ENCODE data around the gene ZNF230.

The ZNF230 gene

DNA sequence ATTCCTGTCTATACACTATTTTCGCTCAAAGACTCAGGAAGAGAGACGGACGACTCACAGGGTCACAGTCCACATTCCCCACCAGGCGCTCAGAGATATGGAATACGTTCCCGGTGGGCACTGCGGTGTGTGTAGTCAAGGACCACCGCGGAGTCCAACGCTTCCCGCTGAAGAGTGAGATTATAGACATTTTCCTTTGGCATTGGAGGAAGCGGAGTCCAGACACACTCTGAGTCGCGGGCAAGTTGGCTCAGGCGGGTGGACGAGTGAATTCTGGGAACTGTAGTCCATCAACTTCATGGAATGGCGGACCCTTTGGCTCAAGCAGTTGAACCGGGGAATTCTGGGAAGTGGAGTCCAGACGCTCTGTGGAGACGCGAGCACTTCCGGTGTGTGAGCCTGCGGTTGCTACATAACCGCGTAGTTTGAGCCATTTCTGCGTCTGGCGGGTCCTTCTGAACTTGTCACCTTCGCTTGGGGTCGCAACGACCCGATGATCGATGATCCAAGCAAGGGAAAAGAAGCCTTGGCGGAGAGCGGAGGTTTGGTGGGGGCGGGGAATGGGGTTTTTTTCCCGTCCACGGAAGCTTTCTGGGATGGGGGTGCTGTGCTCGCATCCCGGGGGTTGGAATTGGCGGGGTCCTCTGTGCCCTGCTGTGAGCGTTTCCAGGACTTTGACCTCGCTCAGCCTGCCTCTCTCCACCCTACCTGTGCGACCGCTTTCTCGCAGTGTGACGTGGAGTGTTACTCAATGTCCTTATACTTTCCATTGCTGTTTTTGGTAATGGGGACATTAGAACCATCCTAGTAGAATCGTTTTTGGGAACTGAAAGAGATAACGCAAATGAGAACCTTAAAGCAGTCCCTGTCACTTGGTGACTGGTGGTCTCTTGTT, at the start of gene ZNF230:
TSS of gene ZNF230 (plus strand) at position 392 of the 895 bp plus-strand sequence. CDS start 4,122 bp downstream, outside the sequence.
- DNase-seq (ENCODE audit: low read depth in 3 of 3), result peak; percentile 61 to 79 (median 78)

DNA sequence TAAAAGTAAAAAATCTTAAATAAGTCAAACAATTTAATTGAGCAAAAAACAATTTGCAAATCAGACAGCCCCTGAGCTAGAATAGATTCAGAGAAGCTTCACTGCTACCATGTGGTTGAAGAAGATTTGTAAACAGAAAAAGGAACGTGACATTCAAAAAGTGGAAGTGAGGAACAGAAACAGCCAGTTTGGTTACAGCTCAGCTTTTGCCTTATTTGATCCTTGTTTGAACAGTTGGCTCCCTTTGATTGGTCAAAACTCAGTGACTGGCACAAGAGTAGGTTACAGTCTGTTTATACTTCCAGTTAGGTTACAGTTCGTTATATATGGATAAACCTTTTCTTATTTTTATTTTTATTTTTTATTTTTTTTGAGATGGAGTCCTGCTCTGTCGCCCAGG, 45.9 kb upstream of the ZNF230 start:
- no peak for DNase-seq (ENCODE audit: low read depth in 3 of 3)

DNA sequence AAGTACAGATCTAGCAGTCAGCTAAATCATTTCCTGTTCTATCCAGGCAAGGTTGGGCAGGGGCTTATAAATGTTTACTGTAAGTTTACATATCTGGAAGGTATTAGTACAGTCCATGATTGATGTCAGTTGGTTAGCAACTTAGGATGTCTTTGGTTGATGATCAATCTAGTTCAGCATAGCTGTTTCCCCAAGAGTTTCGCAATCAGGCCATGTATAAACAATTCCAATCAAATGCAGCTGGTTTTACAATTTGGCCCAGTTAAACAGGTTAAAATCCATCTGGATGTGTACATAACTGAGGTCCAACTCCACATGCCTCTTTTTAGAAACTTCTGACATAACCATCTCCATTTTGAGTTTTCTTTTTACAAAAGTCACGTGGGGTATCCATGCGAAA, 44.9 kb upstream of the ZNF230 start:
- no peak for DNase-seq (ENCODE audit: low read depth in 3 of 3)

DNA sequence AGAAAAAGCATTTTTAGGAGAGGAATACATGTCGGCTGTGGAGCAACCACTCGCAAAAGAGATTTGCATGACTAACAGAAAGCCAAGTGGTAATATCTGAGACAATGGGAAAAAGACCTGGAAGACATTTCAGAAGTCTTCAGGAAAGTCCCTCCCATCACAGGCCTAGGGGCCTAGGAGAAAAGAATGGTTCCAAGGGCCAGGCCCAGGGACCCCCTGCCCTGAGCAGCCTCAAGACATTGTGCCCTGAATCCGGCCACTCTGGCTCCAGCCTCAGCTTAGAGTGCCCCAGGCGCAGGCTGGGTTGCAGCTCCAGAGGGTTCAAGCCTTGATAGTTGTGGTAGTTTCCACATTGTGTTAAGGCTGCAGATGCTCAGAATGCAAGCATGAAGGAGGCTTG, 42.3 kb upstream of the ZNF230 start:
- no peak for DNase-seq (ENCODE audit: low read depth in 3 of 3)

DNA sequence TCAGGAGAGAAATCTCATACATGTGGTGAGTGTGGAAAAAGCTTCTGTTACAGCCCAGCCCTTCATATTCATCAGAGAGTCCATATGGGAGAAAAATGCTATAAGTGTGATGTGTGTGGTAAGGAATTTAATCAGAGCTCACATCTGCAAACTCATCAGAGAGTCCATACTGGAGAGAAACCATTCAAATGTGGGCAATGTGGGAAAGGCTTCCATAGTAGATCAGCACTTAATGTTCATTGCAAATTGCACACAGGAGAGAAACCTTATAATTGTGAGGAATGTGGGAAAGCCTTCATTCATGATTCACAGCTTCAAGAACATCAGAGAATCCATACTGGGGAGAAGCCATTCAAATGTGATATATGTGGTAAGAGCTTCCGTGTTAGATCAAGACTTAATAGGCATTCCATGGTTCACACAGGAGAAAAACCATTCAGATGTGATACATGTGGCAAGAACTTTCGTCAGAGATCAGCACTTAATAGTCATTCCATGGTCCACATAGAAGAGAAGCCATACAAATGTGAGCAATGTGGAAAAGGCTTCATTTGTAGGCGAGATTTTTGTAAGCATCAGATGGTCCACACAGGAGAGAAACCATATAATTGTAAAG, 36.6 kb upstream of the ZNF230 start:
- DNase-seq (ENCODE audit: low read depth in 3 of 3), result no peak

DNA sequence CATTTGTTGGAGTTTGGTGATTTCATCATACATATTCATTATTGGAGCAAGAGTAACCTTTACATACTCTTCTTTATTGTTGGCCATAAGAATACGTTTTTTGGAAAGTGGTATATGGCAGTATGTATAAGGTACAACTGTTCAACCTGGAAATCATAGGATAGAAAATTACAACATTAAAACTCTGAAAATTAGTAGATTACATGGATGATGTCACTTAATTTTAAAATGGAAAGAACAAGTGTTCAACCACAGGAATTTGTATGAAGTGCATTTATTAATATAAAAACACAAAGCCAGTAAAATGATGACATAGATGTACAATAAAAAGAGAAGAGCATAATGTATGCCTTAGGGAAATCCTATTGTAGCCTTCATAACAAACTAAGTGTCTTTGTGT, 26.0 kb upstream of the ZNF230 start:
- no peak for DNase-seq (ENCODE audit: low read depth in 3 of 3)

DNA sequence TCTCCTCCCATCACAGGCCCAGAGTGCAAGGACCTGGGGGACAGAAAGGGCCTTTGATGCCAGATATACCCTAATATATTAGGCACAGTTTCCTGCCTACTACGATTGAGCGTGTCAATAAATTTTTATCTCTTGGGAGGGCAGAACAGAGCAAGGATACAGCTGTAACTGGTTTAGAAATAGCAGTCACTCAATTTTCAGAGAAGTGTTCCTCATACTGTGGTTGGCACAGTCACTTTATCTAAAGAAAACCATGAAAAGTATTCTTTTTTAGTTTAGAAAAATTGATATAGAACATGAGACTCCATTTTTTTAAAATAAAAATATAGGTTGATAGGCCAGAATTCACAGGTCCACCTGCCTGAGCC, 19.2 kb upstream of the ZNF230 start:
- DNase-seq (ENCODE audit: low read depth in 3 of 3), result no peak

DNA sequence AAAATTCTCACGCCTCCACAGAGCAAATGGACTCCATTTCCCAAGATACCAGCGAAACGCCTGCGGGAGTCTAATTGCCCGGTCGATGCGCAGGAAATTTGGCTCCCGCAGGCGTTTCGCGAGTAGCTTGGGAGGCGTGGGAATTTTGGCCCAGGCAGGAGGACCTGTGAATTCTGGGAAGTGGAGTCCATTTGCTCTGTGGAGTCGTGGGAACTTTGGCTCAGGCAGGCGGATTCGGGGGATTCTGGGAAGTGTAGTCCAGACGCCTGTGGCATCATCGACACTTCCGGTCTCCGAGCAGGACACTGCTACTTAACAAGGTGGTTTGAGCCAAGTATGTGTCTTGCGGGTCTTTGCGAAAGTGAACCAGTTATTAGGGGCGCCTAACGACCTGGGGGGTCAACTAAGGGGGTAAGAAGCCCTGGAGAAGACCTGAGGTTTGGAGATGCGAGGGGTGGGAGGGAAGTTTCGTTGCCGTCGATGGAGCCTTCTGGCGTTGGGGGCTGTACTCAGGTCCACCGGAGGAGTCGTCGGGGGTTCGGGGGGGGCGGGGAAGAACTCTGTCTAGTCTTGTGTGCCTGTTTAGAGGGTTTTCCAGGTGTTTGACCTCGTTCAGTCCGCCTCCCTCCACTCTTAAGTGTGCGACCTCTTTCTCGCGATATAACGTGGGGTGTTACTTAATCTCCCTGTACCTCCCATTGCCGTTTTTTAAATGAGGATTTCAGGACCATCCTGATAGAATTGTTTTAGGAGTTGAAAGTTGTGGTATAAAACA, 18.7 kb upstream of the ZNF230 start, which contains the start of gene ZNF155:
TSS of gene ZNF155 (plus strand) at position 277 of the 775 bp plus-strand sequence. CDS start 4,356 bp downstream, outside the sequence.
- DNase-seq (ENCODE audit: low read depth in 3 of 3), result peak; percentile 54 to 67 (median 65)

DNA sequence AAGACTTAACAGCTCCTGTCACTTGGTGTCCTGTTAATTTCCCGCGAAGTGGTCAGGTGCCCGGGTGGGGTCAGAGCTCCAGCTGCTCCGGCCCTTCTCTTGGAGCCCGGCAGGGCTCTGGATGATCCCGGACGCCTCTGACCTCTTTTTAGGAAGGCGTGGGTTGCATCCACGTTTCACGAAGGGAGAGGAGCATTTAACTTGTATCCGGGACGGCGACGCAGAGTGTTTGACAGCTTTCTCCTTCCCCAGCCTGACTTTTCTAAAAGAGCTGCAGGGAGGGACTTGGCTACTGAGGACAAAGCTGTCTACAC, 18.1 kb upstream of the ZNF230 start:
- no peak for DNase-seq (ENCODE audit: low read depth in 3 of 3)

DNA sequence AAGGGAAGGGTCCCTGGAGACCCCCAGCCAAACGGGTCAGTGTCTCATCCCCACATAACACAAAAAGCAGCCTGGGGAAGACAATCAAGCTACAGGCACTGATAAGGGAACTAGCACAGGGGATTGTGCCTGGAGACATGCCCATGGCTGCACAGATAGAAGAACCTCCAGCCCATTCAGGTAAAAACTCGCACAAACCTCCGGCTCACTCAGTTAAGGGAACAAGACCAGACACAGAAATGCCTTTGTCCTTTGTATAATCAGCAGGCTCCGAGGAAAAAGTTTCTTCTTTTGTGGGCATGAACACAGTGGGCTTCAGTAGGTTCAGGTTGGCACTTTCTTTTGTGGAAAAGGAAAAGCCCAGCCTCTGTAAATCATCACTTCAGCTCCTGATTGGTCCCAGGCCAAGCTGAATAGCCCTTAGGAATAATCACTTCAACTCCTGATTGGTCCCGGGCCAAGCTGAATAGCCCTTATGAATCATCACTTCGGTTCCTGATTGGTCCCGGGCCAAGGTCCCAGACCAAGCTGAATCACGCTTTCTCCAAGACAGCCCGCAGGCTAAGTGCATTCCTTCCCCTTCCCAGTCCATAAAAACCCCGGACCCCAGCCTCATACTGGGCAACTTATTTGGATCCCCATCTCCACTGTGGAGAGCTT, 5.0 kb upstream of the ZNF230 start:
- no peak for DNase-seq (ENCODE audit: low read depth in 3 of 3)

DNA sequence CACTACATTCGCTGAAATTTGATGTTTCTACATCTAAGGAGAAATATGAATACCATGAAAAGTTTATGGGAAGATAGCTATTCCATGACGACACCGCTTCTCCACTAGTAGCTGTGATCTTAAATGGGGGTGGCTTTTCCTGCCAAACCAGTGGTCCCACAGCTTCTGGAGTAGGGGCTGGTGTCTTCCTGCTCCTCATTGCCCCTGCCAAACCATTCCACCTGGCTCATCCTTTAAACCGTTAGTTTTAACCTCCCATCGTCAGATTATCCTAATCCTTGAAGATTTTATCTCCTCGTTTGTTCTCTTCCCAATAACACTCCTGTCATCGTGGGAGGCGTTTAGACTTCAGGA, 568 bp upstream of the ZNF230 start:
- no peak for DNase-seq (ENCODE audit: low read depth in 3 of 3)

DNA sequence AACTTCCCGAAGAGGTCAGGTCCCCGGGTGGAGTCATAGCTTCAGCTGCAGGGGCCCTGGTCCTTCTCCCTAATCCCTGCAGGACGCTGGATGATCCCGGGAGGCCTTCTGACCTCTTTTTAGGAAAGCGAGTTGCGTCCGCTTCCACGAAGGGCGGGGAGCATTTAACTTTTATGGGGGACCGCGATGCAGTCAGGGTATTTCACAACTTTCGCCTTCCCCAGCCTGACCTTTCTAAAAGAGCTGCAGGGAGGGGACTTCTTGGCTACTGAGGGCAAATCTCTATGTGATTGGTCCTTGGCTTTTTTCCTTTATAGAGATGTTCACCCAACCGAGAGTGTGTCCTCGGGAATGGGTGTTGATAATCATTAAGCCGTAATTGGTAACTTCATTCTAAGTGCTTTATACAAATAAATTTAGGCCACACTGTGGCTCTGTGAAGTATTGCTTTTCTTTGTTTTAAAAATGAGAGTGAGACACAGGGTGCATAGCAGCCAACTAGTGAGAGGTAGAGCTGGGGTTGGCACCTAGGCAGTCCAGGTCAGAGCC, 778 bp downstream of the ZNF230 start:
- DNase-seq (ENCODE audit: low read depth in 3 of 3), result no peak

DNA sequence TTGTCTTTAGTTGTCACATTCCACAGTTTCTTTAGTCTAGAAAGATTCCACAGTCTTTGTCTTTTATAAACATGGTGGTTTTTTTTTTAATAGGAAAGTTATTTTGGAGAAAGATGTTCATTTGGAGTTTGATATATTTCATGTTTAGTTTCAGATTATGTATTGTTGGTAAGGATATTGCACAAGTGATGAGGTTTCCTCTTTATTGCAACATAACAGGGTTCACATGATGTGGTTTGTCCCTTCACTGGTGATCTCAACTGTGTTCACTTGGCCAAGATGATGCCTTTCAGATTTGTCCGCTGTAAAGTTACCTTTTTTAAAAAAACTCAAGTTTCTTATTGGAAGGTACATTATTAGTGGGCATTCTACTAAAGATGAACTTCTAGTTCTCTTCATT, 3.2 kb downstream of the ZNF230 start:
- DNase-seq (ENCODE audit: low read depth in 3 of 3), result no peak

DNA sequence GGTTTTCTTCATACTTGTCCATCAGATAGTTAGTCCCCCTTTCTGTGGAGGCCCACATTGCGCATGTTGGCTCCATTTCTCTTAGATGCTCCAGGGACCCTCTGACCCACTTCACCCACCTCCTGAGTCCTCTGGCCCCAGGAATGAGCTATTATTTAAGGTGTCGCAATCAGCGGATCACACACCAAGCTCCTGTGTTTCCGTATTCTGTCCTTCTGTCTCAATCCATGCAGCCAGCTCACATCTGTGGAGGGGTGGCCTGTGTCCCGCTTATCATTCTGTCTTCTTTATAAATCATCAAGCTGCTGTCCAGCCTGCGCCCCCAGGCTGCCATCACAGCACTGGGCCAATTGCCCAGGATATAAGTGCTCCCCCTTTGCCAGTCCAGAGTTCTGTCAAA, 4.7 kb downstream of the ZNF230 start:
- no peak for DNase-seq (ENCODE audit: low read depth in 3 of 3)

DNA sequence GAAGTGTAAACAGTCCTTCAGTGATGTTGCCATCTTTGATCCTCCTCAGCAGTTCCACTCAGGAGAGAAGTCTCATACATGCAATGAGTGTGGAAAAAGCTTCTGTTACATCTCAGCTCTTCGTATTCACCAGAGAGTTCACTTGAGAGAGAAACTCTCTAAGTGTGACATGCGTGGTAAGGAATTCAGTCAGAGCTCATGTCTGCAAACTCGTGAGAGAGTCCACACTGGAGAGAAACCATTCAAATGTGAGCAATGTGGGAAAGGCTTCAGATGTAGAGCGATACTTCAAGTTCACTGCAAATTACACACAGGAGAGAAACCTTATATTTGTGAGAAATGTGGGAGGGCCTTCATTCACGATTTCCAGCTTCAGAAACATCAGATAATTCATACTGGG, 7.7 kb downstream of the ZNF230 start:
- no peak for DNase-seq (ENCODE audit: low read depth in 3 of 3)

DNA sequence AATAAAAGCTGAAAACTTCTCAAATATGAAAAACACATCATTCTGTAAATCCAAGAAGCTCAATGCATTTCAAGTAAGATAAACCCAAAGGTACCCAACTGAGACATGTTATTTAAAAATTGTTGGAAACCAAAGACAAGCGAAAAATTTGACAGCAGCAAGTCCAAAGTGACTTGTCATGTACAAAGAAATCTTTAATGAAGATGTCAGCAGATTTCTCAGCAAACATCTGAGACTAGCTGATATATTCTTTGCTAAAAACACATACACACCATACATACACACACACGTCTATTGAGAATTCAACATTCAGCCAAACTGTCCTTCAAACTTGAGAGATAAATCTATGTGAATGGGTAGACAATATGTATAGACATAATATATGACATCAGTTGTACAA, 16.7 kb downstream of the ZNF230 start:
- DNase-seq (ENCODE audit: low read depth in 3 of 3), result no peak

DNA sequence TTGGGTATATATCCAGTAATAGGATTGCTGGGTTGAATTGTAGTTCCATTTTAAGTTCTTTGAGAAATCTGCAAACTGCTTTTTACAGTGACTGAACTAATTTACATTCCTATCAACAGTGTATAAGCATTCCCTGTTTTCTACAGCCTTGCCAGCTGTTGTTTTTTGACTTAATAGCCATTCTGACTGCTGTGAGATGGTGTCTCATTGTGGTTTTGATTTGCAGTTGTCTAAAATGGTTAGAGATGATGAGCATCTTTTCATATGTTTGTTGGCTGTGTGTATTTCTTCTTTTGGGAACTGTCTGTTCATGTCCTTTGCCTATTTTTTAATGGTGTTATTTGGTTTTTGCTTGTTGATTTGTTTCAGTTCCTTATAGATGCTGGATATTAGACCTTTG, 18.5 kb downstream of the ZNF230 start:
- DNase-seq (ENCODE audit: low read depth in 3 of 3), result no peak

DNA sequence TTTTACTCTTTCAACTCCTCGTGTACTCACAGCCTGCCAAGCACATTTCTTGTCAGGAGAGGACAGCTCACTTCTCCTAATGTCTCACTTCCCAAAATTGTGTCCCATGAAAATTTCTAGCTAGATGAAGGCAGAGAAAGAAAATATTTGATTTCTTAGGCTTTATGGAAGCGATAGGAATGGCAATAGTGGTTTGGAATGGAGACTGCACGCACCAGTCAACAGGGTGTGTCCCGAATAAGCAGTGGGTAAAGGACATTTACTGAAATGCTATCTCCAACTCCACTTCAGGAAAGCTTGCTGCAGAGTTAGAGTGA, 22.1 kb downstream of the ZNF230 start:
- no peak for DNase-seq (ENCODE audit: low read depth in 3 of 3)

DNA sequence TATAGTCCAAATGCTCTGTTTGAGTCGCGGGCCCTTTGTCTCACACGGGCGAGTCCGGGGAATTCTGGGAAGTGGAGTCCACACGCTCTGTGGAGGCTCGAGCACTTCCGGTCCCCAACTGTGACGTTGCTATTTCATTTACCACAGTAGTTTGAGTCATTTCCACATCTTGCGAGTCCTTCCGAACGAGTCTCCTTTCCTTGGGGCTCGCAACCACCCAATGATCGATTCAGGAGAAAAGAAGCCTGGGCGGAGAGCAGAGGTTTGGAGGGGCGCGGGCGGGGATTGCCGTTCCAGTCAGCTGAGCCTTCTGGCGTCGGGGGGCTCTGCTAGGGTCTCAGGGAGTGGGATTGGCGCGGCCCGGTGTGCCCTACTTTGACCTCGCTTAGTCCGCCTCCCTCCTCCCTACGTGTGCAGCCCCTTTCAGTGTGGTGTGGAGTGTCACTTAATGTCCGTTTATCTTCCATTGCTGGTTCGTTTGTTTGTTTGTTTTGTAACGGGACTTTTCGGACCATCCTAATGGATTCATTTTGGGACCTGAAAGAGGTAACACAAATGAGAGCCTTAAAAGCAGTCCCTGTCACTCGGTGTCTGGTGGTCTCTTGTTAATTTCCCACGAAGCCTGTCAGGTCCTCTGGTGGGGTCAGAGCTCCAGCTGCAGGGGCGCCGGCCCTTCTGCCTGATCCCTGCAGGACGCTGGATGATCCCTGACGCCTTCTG, 22.6 kb downstream of the ZNF230 start, which contains the start of gene ZNF222:
TSS of gene ZNF222 (plus strand) at position 163 of the 720 bp plus-strand sequence. CDS start at position 221, 58 bp downstream.
- peak; percentile 55 to 74 (median 72) for DNase-seq (ENCODE audit: low read depth in 3 of 3)

DNA sequence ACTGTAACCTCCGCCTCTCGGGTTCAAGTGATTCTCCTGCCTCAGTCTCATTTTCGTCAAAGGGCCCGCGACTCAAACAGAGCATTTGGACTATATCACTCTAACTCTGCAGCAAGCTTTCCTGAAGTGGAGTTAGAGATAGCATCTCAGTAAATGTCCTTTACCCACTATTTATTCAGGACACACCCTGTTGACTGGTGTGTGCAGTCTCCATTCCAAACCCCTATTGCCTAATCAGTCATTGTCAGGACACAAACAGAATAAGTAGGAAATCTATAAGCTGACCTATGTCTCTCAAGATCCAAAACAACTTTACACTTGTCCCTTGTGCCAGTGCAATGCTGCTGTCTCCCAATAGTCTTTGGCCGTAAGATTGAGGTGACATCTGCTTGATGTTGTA, 23.9 kb downstream of the ZNF230 start:
- no peak for DNase-seq (ENCODE audit: low read depth in 3 of 3)

DNA sequence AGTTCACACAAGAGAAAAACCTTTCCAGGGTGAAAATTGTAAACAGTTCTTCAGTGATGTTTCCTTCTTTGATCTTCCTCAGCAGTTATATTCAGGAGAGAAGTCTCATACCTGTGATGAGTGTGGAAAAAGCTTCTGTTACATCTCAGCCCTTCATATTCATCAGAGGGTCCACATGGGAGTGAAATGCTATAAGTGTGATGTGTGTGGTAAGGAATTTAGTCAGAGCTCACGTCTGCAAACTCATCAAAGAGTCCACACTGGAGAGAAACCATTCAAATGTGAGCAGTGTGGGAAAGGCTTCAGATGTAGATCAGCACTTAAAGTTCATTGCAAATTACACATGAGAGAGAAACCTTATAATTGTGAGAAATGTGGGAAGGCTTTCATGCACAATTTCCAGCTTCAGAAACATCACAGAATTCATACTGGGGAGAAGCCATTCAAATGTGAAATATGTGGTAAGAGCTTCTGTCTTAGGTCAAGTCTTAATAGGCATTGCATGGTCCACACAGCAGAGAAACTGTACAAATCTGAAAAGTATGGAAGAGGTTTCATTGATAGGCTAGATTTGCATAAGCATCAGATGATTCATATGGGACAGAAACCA, 29.3 kb downstream of the ZNF230 start:
- DNase-seq (ENCODE audit: low read depth in 3 of 3), result no peak

All from stimulated activated CD4-positive, alpha-beta T cell treated with anti-CD3 and anti-CD28 coated beads, TNF-alpha, amount 100 ng/mL, for 24 hours (primary cell).